Mesendoderm (in vitro differentiated cells): ENCODE data around the gene C2orf74.
"Not testable (repeated sequence)": the region's sequence is repeated elsewhere in the genome, so short reads cannot be mapped to it uniquely, and the experiment has no call there.

Experiments
- DNase-seq: peaks from one replicate; pipeline ENCODE4 v3.0.0; 2013
- H2AK5ac ChIP-seq: 2 replicates; pipeline ENCODE4 v1.6.1; 2013; ENCODE audit warnings: low read length, inconsistent platforms
- H2BK120ac ChIP-seq: 2 replicates; pipeline ENCODE4 v1.6.1; 2013; ENCODE audit warnings: low read depth, mild to moderate bottlenecking, low read length, moderate library complexity, mixed read lengths
- H2BK15ac ChIP-seq: replicated peaks from 2 replicates; pipeline ENCODE4 v1.6.1; 2013; ENCODE audit warnings: low read depth, mild to moderate bottlenecking, moderate library complexity
- H2BK5ac ChIP-seq: 2 replicates; pipeline ENCODE4 v1.6.1; 2013; ENCODE audit warnings: low read length, inconsistent platforms
- H3K18ac ChIP-seq: 2 replicates; pipeline ENCODE4 v1.6.1; 2013; ENCODE audit warnings: mild to moderate bottlenecking, low read length, mixed read lengths
- H3K23ac ChIP-seq: one replicate; pipeline ENCODE4 v1.6.1; 2013; ENCODE audit warnings: low read length
- H3K27ac ChIP-seq: 2 replicates; pipeline ENCODE4 v1.5.1; 2013; ENCODE audit warnings: low read depth, mild to moderate bottlenecking, inconsistent platforms, low read length, moderate library complexity
- H3K27me3 ChIP-seq: 2 replicates; pipeline ENCODE4 v1.6.1; 2013; ENCODE audit warnings: low read length, control low read depth, mild to moderate bottlenecking, inconsistent platforms; ENCODE audit not compliant: insufficient read depth, poor library complexity
- H3K36me3 ChIP-seq: 2 replicates; pipeline ENCODE4 v1.6.1; 2013; ENCODE audit warnings: low read length, inconsistent platforms; ENCODE audit not compliant: control insufficient read depth, insufficient read depth
- H3K4ac ChIP-seq: one replicate; pipeline ENCODE4 v1.6.1; 2013; ENCODE audit warnings: low read depth, mild to moderate bottlenecking, low read length, moderate library complexity
- H3K4me1 ChIP-seq: 2 replicates; pipeline ENCODE4 v1.6.1; 2013; ENCODE audit warnings: low read depth, low read length, inconsistent platforms; ENCODE audit not compliant: control insufficient read depth
- H3K4me2 ChIP-seq: 2 replicates; pipeline ENCODE4 v1.6.1; 2013; ENCODE audit warnings: low read length
- H3K4me3 ChIP-seq: 2 replicates; pipeline ENCODE4 v1.5.1; 2013; ENCODE audit warnings: mild to moderate bottlenecking, low read length
- H3K56ac ChIP-seq: one replicate; pipeline ENCODE4 v1.6.1; 2013; ENCODE audit warnings: low read length
- H3K79me1 ChIP-seq: 2 replicates; pipeline ENCODE4 v1.6.1; 2013; ENCODE audit warnings: low read length, inconsistent platforms
- H3K79me2 ChIP-seq: 2 replicates; pipeline ENCODE4 v1.6.1; 2013; ENCODE audit warnings: mild to moderate bottlenecking, low read length; ENCODE audit not compliant: control insufficient read depth, insufficient read depth
- H3K9ac ChIP-seq: 2 replicates; pipeline ENCODE4 v1.6.1; 2013; ENCODE audit warnings: low read length, inconsistent platforms
- H4K5ac ChIP-seq: one replicate; pipeline ENCODE4 v1.6.1; 2013; ENCODE audit warnings: low read length
- H4K8ac ChIP-seq: one replicate; pipeline ENCODE4 v1.6.1; 2013; ENCODE audit warnings: low read depth, mild to moderate bottlenecking, control low read depth, low read length, moderate library complexity
- WGBS: extraction: QIAGEN DNeasy Blood & Tissue Kit; methylation state at CpG from one replicate; pipeline ENCODE4 v1.1.7; 2013; ENCODE audit warnings: low lambda C conversion rate, missing lambda C conversion rate; ENCODE audit not compliant: insufficient coverage; ENCODE audit errors: extremely low coverage; 5-methylcytosine and 5-hydroxymethylcytosine counted together

The C2orf74 gene

DNA sequence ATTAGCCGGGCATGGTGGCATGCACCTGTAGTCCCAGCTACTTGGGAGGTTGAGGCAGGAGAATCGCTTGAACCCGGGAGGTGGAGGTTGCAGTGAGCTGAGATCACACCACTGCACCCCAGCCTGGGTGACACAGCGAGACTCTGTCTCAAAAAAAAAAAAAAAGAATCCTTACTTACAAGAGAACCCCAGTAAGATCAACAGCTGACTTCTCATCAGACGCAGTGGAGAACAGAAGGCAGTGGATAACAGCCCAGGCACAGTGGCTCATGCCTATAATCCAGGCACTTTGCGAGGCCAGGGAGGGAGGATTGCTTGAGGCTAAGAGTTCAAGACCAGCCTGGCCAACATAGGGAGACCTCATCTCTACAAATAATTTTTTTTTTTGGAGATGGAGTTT, 33.9 kb upstream of the C2orf74 start:
- H3K79me1 ChIP-seq, H4K8ac ChIP-seq, H4K5ac ChIP-seq, H3K27me3 ChIP-seq, H3K27ac ChIP-seq, DNase-seq, H3K4ac ChIP-seq, H3K79me2 ChIP-seq, H3K18ac ChIP-seq, H2BK5ac ChIP-seq, H3K9ac ChIP-seq, H3K4me3 ChIP-seq, H2BK15ac ChIP-seq, H2BK120ac ChIP-seq, H3K36me3 ChIP-seq, H3K4me2 ChIP-seq, H3K4me1 ChIP-seq, H3K23ac ChIP-seq, H3K56ac ChIP-seq, H2AK5ac ChIP-seq: not testable (repeated sequence)
- WGBS = no CpG with 5 or more reads among the region's 6 CpGs

DNA sequence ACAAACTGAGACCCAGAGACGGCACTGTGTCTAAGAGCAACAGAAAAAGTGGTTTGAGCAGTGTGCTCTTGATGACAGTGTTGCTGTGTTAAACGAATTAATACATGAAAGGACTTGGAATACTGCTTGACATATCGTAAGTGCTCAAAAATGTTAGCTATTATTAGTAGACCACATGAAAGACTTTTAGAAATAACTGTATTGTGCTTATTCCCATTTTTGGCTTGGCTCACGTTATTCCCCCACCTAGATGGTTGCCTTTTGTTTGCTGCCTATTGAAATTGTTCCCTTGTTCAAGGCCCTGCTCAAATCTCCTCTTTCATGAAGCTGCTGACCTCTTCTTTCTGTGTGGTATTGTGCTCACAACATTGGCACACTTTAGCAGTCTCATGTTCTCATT, 27.8 kb upstream of the C2orf74 start:
- Histone ChIP-seq H3K9ac (no peak overlapping the region), H3K79me2 (no peaks in the 10 kb centered on the region), H3K4me2 (no peak overlapping the region), H3K4ac (no peak overlapping the region), H3K18ac (no peak overlapping the region), H2BK5ac (no peak overlapping the region), H2BK15ac (no peak overlapping the region), H3K4me1 (no peaks in the 10 kb centered on the region), H4K8ac (no peak overlapping the region), H3K79me1 (no peaks in the 10 kb centered on the region), H3K56ac (no peak overlapping the region), H2AK5ac (no peak overlapping the region), H3K27ac (no peak overlapping the region), H2BK120ac (no peak overlapping the region), H3K23ac (no peak overlapping the region), H3K36me3 (no peaks in the 10 kb centered on the region), H3K27me3 (no peaks in the 10 kb centered on the region), H4K5ac (no peak overlapping the region), H3K4me3 (no peak overlapping the region)
- DNase-seq = no peak
- no CpG with 5 or more reads among the region's 4 CpGs for WGBS

DNA sequence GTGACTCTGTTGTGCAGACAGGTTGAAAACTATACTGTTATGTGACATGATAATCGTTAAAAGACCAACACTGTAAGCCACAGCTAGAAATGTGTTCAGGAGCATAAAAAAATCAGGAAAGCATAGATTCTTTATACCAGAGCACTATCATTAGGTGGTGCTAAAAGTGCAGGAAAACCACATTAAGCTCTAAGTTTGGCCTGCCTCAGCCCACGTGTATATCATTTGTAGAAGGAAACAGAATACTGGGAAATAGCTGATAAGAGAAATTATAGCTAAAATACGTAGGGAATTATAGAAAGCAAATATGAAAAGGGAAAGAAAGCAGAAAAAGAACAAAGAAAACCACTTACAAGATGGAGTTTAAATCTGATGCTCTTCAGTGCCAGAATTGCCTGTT, 26.5 kb upstream of the C2orf74 start:
- Histone ChIP-seq H3K4me3 (no peak overlapping the region), H3K36me3 (no peaks in the 10 kb centered on the region), H3K9ac (no peak overlapping the region), H3K4me2 (no peak overlapping the region), H3K4ac (no peak overlapping the region), H3K4me1 (no peaks in the 10 kb centered on the region), H2BK120ac (no peak overlapping the region), H2BK15ac (no peak overlapping the region), H3K27me3 (no peaks in the 10 kb centered on the region), H3K18ac (no peak overlapping the region), H3K23ac (no peak overlapping the region), H3K27ac (no peak overlapping the region), H2BK5ac (no peak overlapping the region), H3K79me1 (no peaks in the 10 kb centered on the region), H3K56ac (no peak overlapping the region), H3K79me2 (no peaks in the 10 kb centered on the region), H4K8ac (no peak overlapping the region), H4K5ac (no peak overlapping the region), H2AK5ac (no peak overlapping the region)
- WGBS = no CpG with 5 or more reads among the region's 3 CpGs
- peak; percentile 23 for DNase-seq

DNA sequence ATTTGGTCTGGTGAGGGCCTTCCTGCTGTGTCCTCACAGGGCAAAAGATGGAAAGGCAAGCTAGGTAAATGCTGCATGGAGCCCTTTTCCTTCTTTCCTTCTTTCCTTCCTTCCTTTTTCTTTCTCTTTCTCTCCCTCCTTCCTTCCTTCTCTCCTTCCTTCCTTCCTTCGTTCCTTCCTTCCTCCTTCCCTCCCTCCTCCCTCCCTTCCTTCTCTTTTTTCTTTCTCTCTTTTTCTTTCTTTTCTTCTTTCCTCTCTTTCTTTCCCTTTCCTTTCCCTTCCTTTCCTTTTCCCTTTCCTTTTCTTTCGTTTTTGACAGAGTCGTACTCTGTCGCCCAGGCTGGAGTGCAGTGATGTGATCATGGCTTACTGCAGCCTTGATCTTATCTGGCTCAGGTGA, 23.1 kb upstream of the C2orf74 start:
- no peak overlapping the region for H3K4me3 ChIP-seq
- H3K4me2 ChIP-seq = no peak overlapping the region
- H2BK5ac ChIP-seq = no peak overlapping the region
- H4K5ac ChIP-seq = no peak overlapping the region
- H3K79me1 ChIP-seq = no peaks in the 10 kb centered on the region
- H3K23ac ChIP-seq = no peak overlapping the region
- H3K18ac ChIP-seq = no peak overlapping the region
- no peak overlapping the region for H3K27ac ChIP-seq
- no peak overlapping the region for H4K8ac ChIP-seq
- H2AK5ac ChIP-seq = no peak overlapping the region
- no peak overlapping the region for H3K4ac ChIP-seq
- H2BK15ac ChIP-seq = no peak overlapping the region
- H3K4me1 ChIP-seq = no peaks in the 10 kb centered on the region
- no CpG with 5 or more reads among the region's 4 CpGs for WGBS
- H3K27me3 ChIP-seq = no peaks in the 10 kb centered on the region
- no peaks in the 10 kb centered on the region for H3K79me2 ChIP-seq
- no peak overlapping the region for H3K9ac ChIP-seq
- no peak for DNase-seq
- no peak overlapping the region for H3K56ac ChIP-seq
- no peaks in the 10 kb centered on the region for H3K36me3 ChIP-seq
- H2BK120ac ChIP-seq = no peak overlapping the region

DNA sequence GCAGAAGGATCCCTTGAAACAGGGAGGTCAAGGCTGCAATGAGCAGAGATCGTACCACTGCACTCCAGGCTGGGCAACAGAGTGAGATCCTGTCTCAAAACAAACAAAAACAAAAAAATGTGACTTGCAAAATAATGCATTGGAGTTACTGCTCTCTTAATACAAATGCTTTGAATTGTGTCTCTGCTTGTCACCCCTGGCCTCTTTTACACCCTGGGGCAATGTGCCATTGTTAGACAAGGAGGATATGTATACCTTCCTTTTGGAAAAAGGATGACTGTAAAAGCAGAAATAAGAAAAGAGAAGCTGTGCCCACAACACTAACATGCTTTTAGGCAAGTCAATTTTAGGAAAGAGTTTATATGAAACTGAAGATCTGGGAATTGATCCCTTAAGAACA, 20.8 kb upstream of the C2orf74 start:
- Histone ChIP-seq H3K4me3 (no peak overlapping the region), H3K4ac (no peak overlapping the region), H3K4me1 (no peaks in the 10 kb centered on the region), H2BK5ac (no peak overlapping the region), H3K4me2 (no peak overlapping the region), H3K27ac (no peak overlapping the region), H3K27me3 (no peaks in the 10 kb centered on the region), H3K9ac (no peak overlapping the region), H4K5ac (no peak overlapping the region), H2BK15ac (no peak overlapping the region), H3K56ac (no peak overlapping the region), H2AK5ac (no peak overlapping the region), H3K23ac (no peak overlapping the region), H3K36me3 (no peaks in the 10 kb centered on the region), H4K8ac (no peak overlapping the region), H3K18ac (no peak overlapping the region), H3K79me1 (no peaks in the 10 kb centered on the region), H3K79me2 (no peaks in the 10 kb centered on the region), H2BK120ac (no peak overlapping the region)
- no CpG with 5 or more reads among the region's 1 CpG for WGBS
- no peak for DNase-seq

DNA sequence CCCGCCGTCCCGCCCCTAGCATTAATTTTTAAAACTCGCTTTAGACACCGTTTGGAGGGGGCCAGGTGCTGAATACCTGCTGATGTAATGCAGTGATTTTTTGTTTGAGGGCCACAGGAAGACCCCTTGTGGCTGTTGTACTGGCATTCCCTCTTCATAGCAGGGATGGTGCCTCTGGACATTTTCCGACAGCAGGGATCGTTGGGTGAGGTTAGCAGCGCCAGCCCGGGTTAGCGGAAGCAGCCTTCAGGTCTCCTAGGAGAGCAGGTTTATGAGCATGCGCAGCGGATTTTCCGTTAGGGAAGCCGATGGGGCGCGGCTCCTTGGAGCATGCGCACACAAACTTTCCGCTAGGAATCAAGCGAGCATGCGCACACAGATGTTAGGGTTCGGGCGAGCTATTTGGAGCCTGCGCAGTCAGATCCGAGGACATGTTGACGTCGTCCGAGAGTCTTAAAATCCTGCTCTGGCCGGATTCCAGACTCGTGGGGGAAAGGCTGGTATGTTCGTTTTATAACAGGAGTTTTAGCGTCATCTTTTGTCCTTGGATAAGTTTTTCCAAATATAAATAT, 17.2 kb upstream of the C2orf74 start:
- no CpG with 5 or more reads among the region's 31 CpGs for WGBS
- no peaks in the 10 kb centered on the region for H3K36me3 ChIP-seq
- peak; percentile 99 for DNase-seq
- H3K56ac ChIP-seq = peak overlapping the region; percentile 93
- no peaks in the 10 kb centered on the region for H3K27me3 ChIP-seq
- H2BK5ac ChIP-seq = peak overlapping the region; percentile 92
- H3K4ac ChIP-seq = peak overlapping the region; percentile 2
- H2BK120ac ChIP-seq = no peak overlapping the region
- peak overlapping the region; percentile 25 for H3K27ac ChIP-seq
- peak overlapping the region; percentile 90 for H3K18ac ChIP-seq
- no peaks in the 10 kb centered on the region for H3K79me2 ChIP-seq
- no peak overlapping the region for H3K23ac ChIP-seq
- no peaks in the 10 kb centered on the region for H3K4me1 ChIP-seq
- H4K8ac ChIP-seq = peak overlapping the region; percentile 99
- H2BK15ac ChIP-seq = no peak overlapping the region
- H3K4me2 ChIP-seq = peak overlapping the region; percentile 80
- peak overlapping the region; percentile 75 for H3K4me3 ChIP-seq
- H3K9ac ChIP-seq = peak overlapping the region; percentile 92
- no peaks in the 10 kb centered on the region for H3K79me1 ChIP-seq
- H4K5ac ChIP-seq = no peak overlapping the region
- H2AK5ac ChIP-seq = no peak overlapping the region
